Ovary (tissue), 3 donors: ENCODE data around the gene ARL2BP.

ENCODE experiments used
- EP300 ChIP-seq: sonication (generic); formaldehyde crosslinking; IDR thresholded peaks from one replicate; pipeline ENCODE4 v1.6.1; 2017; ENCODE audit warnings: antibody characterized with exemption
- POLR2A ChIP-seq: fragments of 450-650 bp; IDR thresholded peaks from one replicate; pipeline ENCODE4 v1.6.1; 2017; ENCODE audit warnings: antibody characterized with exemption, mild to moderate bottlenecking, moderate library complexity
- TF ChIP-seq, protein P1 (sequence below), 3 donors: fragments of 450-650 bp in 2 of 3; fragments of 200-600 bp in 1 of 3; IDR thresholded peaks; one replicate each; pipeline versions ENCODE4 v1.5.1 to v1.8.0; 2016 to 2022; ENCODE audit warnings: antibody characterized with exemption in 3 of 3, mild to moderate bottlenecking in 1 of 3
- donor health status: DM: no; HTN: no; CAD: no.

DNA sequence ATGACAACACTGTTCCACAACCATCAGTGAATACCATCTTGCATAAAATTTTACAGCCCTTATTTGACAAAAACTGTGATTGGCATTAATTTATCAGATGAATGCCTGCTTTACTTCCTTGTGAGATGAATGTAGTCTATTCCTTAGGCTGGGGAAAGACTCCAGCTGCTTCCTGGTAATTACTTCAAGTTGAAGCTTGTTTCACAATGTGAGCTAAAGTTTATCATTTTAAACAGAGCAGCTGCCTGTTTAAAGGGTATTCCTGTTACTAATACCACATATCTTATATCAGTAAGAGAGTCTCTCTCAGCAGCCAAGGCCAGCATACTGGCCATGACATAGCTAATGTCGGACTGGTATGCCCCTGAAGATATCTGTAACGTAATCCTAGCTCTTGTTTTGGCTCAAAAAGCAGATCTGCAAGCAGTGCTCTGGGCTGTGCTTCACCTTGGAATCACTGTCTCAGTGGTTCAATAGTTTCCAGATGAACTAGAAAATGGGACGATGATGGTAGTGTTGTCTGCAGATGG lies 13.2 kb upstream of the ARL2BP start:
- TF ChIP-seq, protein P1, sequence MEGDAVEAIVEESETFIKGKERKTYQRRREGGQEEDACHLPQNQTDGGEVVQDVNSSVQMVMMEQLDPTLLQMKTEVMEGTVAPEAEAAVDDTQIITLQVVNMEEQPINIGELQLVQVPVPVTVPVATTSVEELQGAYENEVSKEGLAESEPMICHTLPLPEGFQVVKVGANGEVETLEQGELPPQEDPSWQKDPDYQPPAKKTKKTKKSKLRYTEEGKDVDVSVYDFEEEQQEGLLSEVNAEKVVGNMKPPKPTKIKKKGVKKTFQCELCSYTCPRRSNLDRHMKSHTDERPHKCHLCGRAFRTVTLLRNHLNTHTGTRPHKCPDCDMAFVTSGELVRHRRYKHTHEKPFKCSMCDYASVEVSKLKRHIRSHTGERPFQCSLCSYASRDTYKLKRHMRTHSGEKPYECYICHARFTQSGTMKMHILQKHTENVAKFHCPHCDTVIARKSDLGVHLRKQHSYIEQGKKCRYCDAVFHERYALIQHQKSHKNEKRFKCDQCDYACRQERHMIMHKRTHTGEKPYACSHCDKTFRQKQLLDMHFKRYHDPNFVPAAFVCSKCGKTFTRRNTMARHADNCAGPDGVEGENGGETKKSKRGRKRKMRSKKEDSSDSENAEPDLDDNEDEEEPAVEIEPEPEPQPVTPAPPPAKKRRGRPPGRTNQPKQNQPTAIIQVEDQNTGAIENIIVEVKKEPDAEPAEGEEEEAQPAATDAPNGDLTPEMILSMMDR (IDR thresholded peaks at IDR 0.05) = no peak
- TF ChIP-seq POLR2A = no peak
- TF ChIP-seq EP300 = no peak
